Measurements from ENCODE around the gene VAV2. TPM values are rescaled to one million over a fixed set of nuclear protein-coding genes. Genes with fewer than 3 reads are reported as not detected.

The VAV2 gene
- total and polyA plus RNA-seq, 2 experiments from 2014 or later: 8.1 to 28.9 TPM

DNA sequence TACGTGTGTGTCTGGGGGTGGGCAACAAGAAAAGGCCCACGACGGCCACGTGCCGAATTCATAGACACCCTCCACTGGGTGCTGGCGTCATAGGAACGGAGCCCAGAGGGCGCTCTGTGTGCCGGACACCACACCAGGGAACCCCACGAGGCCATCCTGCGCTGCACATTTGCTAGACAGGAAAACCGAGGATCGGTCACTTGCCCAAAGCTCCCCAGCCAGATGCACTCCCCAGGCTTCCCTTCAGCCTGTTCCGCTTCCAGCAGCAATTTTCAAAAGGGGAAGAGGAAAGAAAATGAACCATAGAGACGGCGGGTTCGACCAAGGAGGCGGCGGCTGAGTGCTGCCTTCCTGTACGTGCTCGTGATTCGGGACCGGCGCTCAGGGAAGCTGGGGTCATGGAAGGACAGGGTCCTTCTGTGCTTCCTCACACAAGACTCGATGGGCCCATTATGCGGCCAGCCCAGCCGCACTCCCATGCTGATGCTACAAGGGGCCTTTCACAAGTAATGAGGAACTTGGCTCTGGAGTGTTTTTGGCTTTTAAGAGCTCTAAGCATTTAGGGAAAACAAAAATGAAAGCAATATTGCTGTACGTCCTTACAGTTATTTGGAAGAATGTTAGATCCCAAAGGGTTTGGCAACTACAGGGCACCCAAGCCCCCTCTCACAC is 129.4 kb downstream of the VAV2 start:
- Histone ChIP-seq H3K79me2 (replicated peaks; ENCODE audit: insufficient read depth) (peaks cover 19% of the 10 kb centered on the region), H3K4me2 (no peak overlapping the region), H2AFZ (no peak overlapping the region), H3F3A (replicated peaks; ENCODE audit: low read depth) (no peaks in the 10 kb centered on the region), H3K4me3 (no peak overlapping the region), H3K9me2 (ENCODE audit: insufficient read depth) (no peaks in the 10 kb centered on the region), H3K4me1 (ENCODE audit: insufficient read depth) (no peaks in the 10 kb centered on the region; the same call in 1 of the 2 replicates), H4K20me1 (replicated peaks; ENCODE audit: insufficient read depth) (peaks cover 6% of the 10 kb centered on the region), H3K27me3 (ENCODE audit: insufficient read depth) (no peaks in the 10 kb centered on the region), H3K36me3 (ENCODE audit: insufficient read depth) (no peaks in the 10 kb centered on the region), H3K27ac (ENCODE audit: low read depth) (no peak overlapping the region)
- peaks cover 20% of the 10 kb centered on the region for H3K9me3 Mint-ChIP-seq
- no peak overlapping the region for H3K4me3 Mint-ChIP-seq
- DNase-seq (ENCODE audit: low spot score) (no peak), ATAC-seq (no peak)
- TF ChIP-seq, protein P1, sequence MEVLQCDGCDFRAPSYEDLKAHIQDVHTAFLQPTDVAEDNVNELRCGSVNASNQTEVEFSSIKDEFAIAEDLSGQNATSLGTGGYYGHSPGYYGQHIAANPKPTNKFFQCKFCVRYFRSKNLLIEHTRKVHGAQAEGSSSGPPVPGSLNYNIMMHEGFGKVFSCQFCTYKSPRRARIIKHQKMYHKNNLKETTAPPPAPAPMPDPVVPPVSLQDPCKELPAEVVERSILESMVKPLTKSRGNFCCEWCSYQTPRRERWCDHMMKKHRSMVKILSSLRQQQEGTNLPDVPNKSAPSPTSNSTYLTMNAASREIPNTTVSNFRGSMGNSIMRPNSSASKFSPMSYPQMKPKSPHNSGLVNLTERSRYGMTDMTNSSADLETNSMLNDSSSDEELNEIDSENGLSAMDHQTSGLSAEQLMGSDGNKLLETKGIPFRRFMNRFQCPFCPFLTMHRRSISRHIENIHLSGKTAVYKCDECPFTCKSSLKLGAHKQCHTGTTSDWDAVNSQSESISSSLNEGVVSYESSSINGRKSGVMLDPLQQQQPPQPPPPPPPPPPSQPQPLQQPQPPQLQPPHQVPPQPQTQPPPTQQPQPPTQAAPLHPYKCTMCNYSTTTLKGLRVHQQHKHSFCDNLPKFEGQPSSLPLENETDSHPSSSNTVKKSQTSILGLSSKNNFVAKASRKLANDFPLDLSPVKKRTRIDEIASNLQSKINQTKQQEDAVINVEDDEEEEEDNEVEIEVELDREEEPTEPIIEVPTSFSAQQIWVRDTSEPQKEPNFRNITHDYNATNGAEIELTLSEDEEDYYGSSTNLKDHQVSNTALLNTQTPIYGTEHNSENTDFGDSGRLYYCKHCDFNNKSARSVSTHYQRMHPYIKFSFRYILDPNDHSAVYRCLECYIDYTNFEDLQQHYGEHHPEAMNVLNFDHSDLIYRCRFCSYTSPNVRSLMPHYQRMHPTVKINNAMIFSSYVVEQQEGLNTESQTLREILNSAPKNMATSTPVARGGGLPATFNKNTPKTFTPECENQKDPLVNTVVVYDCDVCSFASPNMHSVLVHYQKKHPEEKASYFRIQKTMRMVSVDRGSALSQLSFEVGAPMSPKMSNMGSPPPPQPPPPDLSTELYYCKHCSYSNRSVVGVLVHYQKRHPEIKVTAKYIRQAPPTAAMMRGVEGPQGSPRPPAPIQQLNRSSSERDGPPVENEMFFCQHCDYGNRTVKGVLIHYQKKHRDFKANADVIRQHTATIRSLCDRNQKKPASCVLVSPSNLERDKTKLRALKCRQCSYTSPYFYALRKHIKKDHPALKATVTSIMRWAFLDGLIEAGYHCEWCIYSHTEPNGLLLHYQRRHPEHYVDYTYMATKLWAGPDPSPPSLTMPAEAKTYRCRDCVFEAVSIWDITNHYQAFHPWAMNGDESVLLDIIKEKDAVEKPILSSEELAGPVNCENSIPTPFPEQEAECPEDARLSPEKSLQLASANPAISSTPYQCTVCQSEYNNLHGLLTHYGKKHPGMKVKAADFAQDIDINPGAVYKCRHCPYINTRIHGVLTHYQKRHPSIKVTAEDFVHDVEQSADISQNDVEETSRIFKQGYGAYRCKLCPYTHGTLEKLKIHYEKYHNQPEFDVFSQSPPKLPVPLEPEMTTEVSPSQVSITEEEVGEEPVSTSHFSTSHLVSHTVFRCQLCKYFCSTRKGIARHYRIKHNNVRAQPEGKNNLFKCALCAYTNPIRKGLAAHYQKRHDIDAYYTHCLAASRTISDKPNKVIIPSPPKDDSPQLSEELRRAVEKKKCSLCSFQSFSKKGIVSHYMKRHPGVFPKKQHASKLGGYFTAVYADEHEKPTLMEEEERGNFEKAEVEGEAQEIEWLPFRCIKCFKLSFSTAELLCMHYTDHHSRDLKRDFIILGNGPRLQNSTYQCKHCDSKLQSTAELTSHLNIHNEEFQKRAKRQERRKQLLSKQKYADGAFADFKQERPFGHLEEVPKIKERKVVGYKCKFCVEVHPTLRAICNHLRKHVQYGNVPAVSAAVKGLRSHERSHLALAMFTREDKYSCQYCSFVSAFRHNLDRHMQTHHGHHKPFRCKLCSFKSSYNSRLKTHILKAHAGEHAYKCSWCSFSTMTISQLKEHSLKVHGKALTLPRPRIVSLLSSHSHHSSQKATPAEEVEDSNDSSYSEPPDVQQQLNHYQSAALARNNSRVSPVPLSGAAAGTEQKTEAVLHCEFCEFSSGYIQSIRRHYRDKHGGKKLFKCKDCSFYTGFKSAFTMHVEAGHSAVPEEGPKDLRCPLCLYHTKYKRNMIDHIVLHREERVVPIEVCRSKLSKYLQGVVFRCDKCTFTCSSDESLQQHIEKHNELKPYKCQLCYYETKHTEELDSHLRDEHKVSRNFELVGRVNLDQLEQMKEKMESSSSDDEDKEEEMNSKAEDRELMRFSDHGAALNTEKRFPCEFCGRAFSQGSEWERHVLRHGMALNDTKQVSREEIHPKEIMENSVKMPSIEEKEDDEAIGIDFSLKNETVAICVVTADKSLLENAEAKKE (CRISPR knock-in tag; IDR thresholded peaks at IDR 0.05): no peak
- TF ChIP-seq JUNB (IDR thresholded peaks at IDR 0.05; ENCODE audit: unreplicated experiment) (no peak), NANOG (IDR thresholded peaks at IDR 0.05; ENCODE audit: borderline replicate concordance) (no peak), POLR2AphosphoS5 (IDR thresholded peaks at IDR 0.05; ENCODE audit: low read depth) (no peak), STAT1 (IDR thresholded peaks at IDR 0.05; ENCODE audit: unreplicated experiment) (no peak), ZNF114 (CRISPR knock-in tag; IDR thresholded peaks at IDR 0.05) (no peak), EZH2phosphoT487 (IDR thresholded peaks at IDR 0.05; ENCODE audit: unreplicated experiment) (no peak), EZH2 (IDR thresholded peaks at IDR 0.05; ENCODE audit: low read depth, unreplicated experiment) (no peak), ZNF331 (CRISPR knock-in tag; IDR thresholded peaks at IDR 0.05; ENCODE audit: low read depth) (no peak), CREB1 (CRISPR knock-in tag; IDR thresholded peaks at IDR 0.05; ENCODE audit: low read depth) (no peak)
- TF ChIP-seq, protein P2, sequence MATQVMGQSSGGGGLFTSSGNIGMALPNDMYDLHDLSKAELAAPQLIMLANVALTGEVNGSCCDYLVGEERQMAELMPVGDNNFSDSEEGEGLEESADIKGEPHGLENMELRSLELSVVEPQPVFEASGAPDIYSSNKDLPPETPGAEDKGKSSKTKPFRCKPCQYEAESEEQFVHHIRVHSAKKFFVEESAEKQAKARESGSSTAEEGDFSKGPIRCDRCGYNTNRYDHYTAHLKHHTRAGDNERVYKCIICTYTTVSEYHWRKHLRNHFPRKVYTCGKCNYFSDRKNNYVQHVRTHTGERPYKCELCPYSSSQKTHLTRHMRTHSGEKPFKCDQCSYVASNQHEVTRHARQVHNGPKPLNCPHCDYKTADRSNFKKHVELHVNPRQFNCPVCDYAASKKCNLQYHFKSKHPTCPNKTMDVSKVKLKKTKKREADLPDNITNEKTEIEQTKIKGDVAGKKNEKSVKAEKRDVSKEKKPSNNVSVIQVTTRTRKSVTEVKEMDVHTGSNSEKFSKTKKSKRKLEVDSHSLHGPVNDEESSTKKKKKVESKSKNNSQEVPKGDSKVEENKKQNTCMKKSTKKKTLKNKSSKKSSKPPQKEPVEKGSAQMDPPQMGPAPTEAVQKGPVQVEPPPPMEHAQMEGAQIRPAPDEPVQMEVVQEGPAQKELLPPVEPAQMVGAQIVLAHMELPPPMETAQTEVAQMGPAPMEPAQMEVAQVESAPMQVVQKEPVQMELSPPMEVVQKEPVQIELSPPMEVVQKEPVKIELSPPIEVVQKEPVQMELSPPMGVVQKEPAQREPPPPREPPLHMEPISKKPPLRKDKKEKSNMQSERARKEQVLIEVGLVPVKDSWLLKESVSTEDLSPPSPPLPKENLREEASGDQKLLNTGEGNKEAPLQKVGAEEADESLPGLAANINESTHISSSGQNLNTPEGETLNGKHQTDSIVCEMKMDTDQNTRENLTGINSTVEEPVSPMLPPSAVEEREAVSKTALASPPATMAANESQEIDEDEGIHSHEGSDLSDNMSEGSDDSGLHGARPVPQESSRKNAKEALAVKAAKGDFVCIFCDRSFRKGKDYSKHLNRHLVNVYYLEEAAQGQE (IDR thresholded peaks at IDR 0.05; ENCODE audit: unreplicated experiment): no peak
- TF ChIP-seq, protein P3, sequence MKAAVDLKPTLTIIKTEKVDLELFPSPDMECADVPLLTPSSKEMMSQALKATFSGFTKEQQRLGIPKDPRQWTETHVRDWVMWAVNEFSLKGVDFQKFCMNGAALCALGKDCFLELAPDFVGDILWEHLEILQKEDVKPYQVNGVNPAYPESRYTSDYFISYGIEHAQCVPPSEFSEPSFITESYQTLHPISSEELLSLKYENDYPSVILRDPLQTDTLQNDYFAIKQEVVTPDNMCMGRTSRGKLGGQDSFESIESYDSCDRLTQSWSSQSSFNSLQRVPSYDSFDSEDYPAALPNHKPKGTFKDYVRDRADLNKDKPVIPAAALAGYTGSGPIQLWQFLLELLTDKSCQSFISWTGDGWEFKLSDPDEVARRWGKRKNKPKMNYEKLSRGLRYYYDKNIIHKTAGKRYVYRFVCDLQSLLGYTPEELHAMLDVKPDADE (IDR thresholded peaks at IDR 0.05): no peak
- TF ChIP-seq, protein P4, sequence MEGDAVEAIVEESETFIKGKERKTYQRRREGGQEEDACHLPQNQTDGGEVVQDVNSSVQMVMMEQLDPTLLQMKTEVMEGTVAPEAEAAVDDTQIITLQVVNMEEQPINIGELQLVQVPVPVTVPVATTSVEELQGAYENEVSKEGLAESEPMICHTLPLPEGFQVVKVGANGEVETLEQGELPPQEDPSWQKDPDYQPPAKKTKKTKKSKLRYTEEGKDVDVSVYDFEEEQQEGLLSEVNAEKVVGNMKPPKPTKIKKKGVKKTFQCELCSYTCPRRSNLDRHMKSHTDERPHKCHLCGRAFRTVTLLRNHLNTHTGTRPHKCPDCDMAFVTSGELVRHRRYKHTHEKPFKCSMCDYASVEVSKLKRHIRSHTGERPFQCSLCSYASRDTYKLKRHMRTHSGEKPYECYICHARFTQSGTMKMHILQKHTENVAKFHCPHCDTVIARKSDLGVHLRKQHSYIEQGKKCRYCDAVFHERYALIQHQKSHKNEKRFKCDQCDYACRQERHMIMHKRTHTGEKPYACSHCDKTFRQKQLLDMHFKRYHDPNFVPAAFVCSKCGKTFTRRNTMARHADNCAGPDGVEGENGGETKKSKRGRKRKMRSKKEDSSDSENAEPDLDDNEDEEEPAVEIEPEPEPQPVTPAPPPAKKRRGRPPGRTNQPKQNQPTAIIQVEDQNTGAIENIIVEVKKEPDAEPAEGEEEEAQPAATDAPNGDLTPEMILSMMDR (conservative IDR thresholded peaks at IDR 0.05; ENCODE audit: low read depth in 2 of 2): no peak; a peak in 1 of 4 replicates
- peaks cover 24% of the 10 kb centered on the region for H3K36me3 Mint-ChIP-seq (ENCODE audit: low read depth)
- H3K27me3 Mint-ChIP-seq (ENCODE audit: insufficient read depth, low read depth, poor library complexity): peaks cover 15% of the 10 kb centered on the region
- peaks cover 27% of the 10 kb centered on the region for H3K4me1 Mint-ChIP-seq
- no peak overlapping the region; the same call in 1 of the 2 replicates for H3K27ac Mint-ChIP-seq

Measured in GM23338 (cell line).